Caco-2 (cell line): ENCODE data around the gene PLCB1. TPM values are rescaled to one million over a fixed set of nuclear protein-coding genes. Genes with fewer than 3 reads are reported as not detected.

Source experiments
- BruUV-seq: library from RNA; stranded (reverse); fragments of 400-500 nt; replicated peaks from 2 replicates; lab custom pipeline; 2021; lab: Mats Ljungman, UMichigan
- CTCF ChIA-PET: fragments of 300-600 bp; sonication (Branson Sonifier 250); formaldehyde crosslinking; loops from one replicate; lab custom pipeline; 2022; ENCODE audit warnings: antibody characterized with exemption; lab: Charles Lee
- POLR2A ChIA-PET: fragments of 300-600 bp; sonication (Branson Sonifier 250); formaldehyde crosslinking; loops from one replicate; lab custom pipeline; 2022; ENCODE audit warnings: antibody characterized with exemption; lab: Charles Lee
- DNase-seq, 2 experiments: peaks; one replicate each; pipeline versions ENCODE4 v3.0.0 to v3.0.0-alpha.2; 2020 to 2022
- H3K27me3 ChIP-seq: replicated peaks from 2 replicates; pipeline ENCODE4 v1.6.0; 2011; ENCODE audit warnings: low read length; ENCODE audit not compliant: control insufficient read depth, insufficient read depth
- H3K36me3 ChIP-seq: 2 replicates; pipeline ENCODE4 v1.5.1; 2011; ENCODE audit warnings: low read length; ENCODE audit not compliant: control insufficient read depth, insufficient read depth
- H3K4me1 ChIP-seq: fragments of 250-450 bp; sonication (Bioruptor Pico); 2 replicates; pipeline ENCODE4 v1.5.1; 2020; ENCODE audit warnings: mild to moderate bottlenecking
- H3K4me3 ChIP-seq: 2 replicates; pipeline ENCODE4 v1.5.1; 2011; ENCODE audit warnings: low read depth, mild to moderate bottlenecking, control low read depth, low read length
- H3K9me3 ChIP-seq: fragments of 250-450 bp; sonication (Bioruptor Pico); 2 replicates; pipeline ENCODE4 v1.5.1; 2020; ENCODE audit warnings: mild to moderate bottlenecking, moderate library complexity
- H3K27ac Mint-ChIP-seq: one replicate; pipeline ENCODE4 v1.8.0; 2022; ENCODE audit warnings: mixed read lengths; ENCODE audit not compliant: unreplicated experiment
- H3K27me3 Mint-ChIP-seq: one replicate; pipeline ENCODE4 v1.8.0; 2022; ENCODE audit warnings: mixed read lengths; ENCODE audit not compliant: insufficient read depth, unreplicated experiment
- H3K36me3 Mint-ChIP-seq: one replicate; pipeline ENCODE4 v1.8.0; 2022; ENCODE audit warnings: mild to moderate bottlenecking, mixed read lengths; ENCODE audit not compliant: insufficient read depth, unreplicated experiment
- H3K4me1 Mint-ChIP-seq: one replicate; pipeline ENCODE4 v1.8.0; 2022; ENCODE audit warnings: low read depth, mixed read lengths; ENCODE audit not compliant: unreplicated experiment
- H3K4me3 Mint-ChIP-seq: one replicate; pipeline ENCODE4 v1.8.0; 2022; ENCODE audit warnings: mild to moderate bottlenecking, moderate library complexity, mixed read lengths; ENCODE audit not compliant: unreplicated experiment
- H3K9me3 Mint-ChIP-seq: one replicate; pipeline ENCODE4 v1.8.0; 2022; ENCODE audit warnings: mixed read lengths; ENCODE audit not compliant: unreplicated experiment
- intact Hi-C: fragments of 100-400 bp; cut with micrococcal nuclease; formaldehyde crosslinking; loops from one replicate; pipeline ENCODE4 v1.10.0; 2022; ENCODE audit not compliant: unreplicated experiment
- total RNA-seq: library from RNA; stranded (reverse); gene quantifications from 2 replicates; pipeline ENCODE4 v1.2.3, GENCODE V29; 2022
- TF ChIP-seq, protein P1 (sequence below), 2 experiments: fragments of 200-600 bp in 1 of 2; IDR thresholded peaks; 1 replicate in 1 of 2; 2 replicates in 1 of 2; pipeline versions ENCODE4 v1.5.1 to v1.8.0; 2011 to 2022; ENCODE audit warnings: antibody characterized with exemption in 1 of 2, control low read depth in 1 of 2, inconsistent platforms in 1 of 2, low read depth in 1 of 2, low read length in 1 of 2, mild to moderate bottlenecking in 1 of 2, moderate library complexity in 1 of 2; ENCODE audit not compliant: insufficient read depth in 1 of 2, severe bottlenecking in 1 of 2, unreplicated experiment in 1 of 2

The PLCB1 gene
- total RNA-seq, 1 experiment from 2014 or later = 105 TPM

DNA sequence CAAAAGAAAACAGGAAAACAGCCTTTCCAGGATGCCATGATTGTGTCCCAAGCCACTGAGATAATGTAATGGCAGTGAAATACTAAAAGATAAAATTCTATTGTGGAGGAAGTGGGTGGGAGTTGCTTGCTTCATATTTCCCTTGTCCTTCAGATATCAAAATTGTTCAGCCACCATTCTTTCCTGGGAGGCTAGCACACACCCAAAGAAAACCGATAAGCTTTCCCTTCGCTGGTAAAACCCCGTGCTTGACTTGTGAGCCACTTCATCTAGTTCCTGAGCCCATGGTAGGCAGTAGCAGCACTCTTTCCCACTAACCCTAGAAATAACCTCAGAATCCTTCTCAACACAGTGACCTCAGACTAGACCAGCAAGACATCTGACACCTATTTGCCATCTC, 579.4 kb downstream of the PLCB1 start:
- Mint-ChIP-seq H3K36me3 (peaks cover 38% of the 10 kb centered on the region), H3K9me3 (no peaks in the 10 kb centered on the region), H3K27ac (no peak overlapping the region), H3K27me3 (no peaks in the 10 kb centered on the region), H3K4me1 (no peaks in the 10 kb centered on the region), H3K4me3 (no peak overlapping the region)
- no peak overlapping the region for H3K4me3 ChIP-seq
- DNase-seq = no peak
- ChIA-PET POLR2A (no interaction called here), CTCF (no interaction called here)
- intact Hi-C loops = no loop called here
- TF ChIP-seq, protein P1, sequence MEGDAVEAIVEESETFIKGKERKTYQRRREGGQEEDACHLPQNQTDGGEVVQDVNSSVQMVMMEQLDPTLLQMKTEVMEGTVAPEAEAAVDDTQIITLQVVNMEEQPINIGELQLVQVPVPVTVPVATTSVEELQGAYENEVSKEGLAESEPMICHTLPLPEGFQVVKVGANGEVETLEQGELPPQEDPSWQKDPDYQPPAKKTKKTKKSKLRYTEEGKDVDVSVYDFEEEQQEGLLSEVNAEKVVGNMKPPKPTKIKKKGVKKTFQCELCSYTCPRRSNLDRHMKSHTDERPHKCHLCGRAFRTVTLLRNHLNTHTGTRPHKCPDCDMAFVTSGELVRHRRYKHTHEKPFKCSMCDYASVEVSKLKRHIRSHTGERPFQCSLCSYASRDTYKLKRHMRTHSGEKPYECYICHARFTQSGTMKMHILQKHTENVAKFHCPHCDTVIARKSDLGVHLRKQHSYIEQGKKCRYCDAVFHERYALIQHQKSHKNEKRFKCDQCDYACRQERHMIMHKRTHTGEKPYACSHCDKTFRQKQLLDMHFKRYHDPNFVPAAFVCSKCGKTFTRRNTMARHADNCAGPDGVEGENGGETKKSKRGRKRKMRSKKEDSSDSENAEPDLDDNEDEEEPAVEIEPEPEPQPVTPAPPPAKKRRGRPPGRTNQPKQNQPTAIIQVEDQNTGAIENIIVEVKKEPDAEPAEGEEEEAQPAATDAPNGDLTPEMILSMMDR (IDR thresholded peaks at IDR 0.05; ENCODE audit: insufficient read depth in 1 of 2, low read depth in 1 of 2, low read length in 1 of 2, severe bottlenecking in 1 of 2, unreplicated experiment in 1 of 2) = no peak
- H3K36me3 ChIP-seq = no peaks in the 10 kb centered on the region
- H3K4me1 ChIP-seq = no peaks in the 10 kb centered on the region
- BruUV-seq = no TSS peak
- no peaks in the 10 kb centered on the region for H3K27me3 ChIP-seq
- H3K9me3 ChIP-seq = no peaks in the 10 kb centered on the region

DNA sequence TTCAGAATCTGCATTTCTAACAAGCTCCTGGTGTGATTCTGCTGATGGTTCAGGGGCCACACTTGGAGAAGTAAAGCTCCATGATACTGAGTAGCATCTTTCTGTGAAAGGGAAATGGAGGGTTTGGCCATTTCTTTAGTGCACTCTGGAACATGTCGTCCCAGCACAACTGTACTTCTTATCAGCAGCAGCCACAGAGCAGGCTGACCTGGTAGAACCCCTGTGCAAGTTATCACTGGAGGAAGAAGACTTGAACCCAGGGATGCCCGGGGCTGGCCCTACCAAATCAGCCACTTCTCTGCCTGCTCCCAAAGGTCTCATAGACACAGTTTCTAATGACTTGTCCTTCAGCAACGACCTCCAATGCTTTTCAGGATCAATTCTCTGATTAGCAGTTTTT, 582.1 kb downstream of the PLCB1 start:
- intact Hi-C loops = no loop called here
- Mint-ChIP-seq H3K27ac (no peak overlapping the region), H3K4me3 (no peak overlapping the region), H3K36me3 (peaks cover 41% of the 10 kb centered on the region), H3K9me3 (no peaks in the 10 kb centered on the region), H3K27me3 (no peaks in the 10 kb centered on the region), H3K4me1 (no peaks in the 10 kb centered on the region)
- DNase-seq = no peak
- Histone ChIP-seq H3K9me3 (no peaks in the 10 kb centered on the region), H3K4me3 (no peak overlapping the region), H3K4me1 (no peaks in the 10 kb centered on the region), H3K27me3 (no peaks in the 10 kb centered on the region), H3K36me3 (no peaks in the 10 kb centered on the region; the same call in 1 of the 2 replicates)
- no TSS peak for BruUV-seq
- ChIA-PET CTCF (no interaction called here), POLR2A (no interaction called here)
- TF ChIP-seq, protein P1 (IDR thresholded peaks at IDR 0.05; ENCODE audit: insufficient read depth in 1 of 2, low read depth in 1 of 2, low read length in 1 of 2, severe bottlenecking in 1 of 2, unreplicated experiment in 1 of 2) = no peak

DNA sequence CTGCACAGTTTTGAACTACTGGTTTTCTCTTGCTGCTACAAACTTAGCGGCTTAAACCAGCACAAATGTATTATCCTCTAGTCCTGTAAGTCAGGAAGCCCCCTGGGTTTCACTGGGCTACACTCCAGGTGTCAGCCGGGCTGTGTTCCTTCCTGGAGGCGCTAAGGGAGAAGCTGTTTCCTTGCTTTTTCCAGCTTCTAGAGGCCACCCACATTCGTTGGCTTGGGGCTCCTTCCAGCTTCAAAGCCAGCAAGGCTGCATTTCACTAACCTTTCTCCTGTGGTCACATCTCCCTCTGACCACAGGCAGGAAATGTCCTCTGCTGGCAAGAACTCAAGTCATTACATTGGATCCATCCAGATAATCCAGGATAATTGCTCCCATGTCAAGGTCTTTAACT, 586.2 kb downstream of the PLCB1 start:
- TF ChIP-seq, protein P1 (IDR thresholded peaks at IDR 0.05; ENCODE audit: insufficient read depth in 1 of 2, low read depth in 1 of 2, low read length in 1 of 2, severe bottlenecking in 1 of 2, unreplicated experiment in 1 of 2) = no peak
- no peak overlapping the region for H3K27ac Mint-ChIP-seq
- Histone ChIP-seq H3K9me3 (no peaks in the 10 kb centered on the region), H3K36me3 (no peaks in the 10 kb centered on the region; the same call in 1 of the 2 replicates), H3K27me3 (no peaks in the 10 kb centered on the region), H3K4me3 (no peak overlapping the region), H3K4me1 (no peaks in the 10 kb centered on the region)
- no peaks in the 10 kb centered on the region for H3K9me3 Mint-ChIP-seq
- POLR2A ChIA-PET = no interaction called here
- no peaks in the 10 kb centered on the region for H3K27me3 Mint-ChIP-seq
- H3K4me3 Mint-ChIP-seq = no peak overlapping the region
- no peak for DNase-seq
- BruUV-seq = no TSS peak
- intact Hi-C loops = no loop called here
- CTCF ChIA-PET = interaction anchor here (1.2 kb wide), 1 partner anchor 737 kb away, joined by 3 read pairs; no protein-coding TSS in a partner anchor
- H3K4me1 Mint-ChIP-seq = no peaks in the 10 kb centered on the region
- H3K36me3 Mint-ChIP-seq = peaks cover 20% of the 10 kb centered on the region
